ENCODE data around the gene GPR149.

GPR149 gene

GRCh38 chr3:154345422-154346122 is 84.4 kb downstream of the GPR149 start:
- no peak for DNase-seq (ENCODE audit: low read depth)

- no peak for DNase-seq (ENCODE audit: low read depth)
These were observed 91.4 kb downstream of the GPR149 start for GRCh38 chr3:154338570-154338969.

GRCh38 chr3:154338008-154338407 is 92.0 kb downstream of the GPR149 start:
- no peak for DNase-seq (ENCODE audit: low read depth)

- DNase-seq (ENCODE audit: low read depth) = no peak
These were observed 95.0 kb downstream of the GPR149 start for GRCh38 chr3:154334973-154335420.

GRCh38 chr3:154327871-154328270 is 102.1 kb downstream of the GPR149 start:
- no peak for DNase-seq (ENCODE audit: low read depth)

GRCh38 chr3:154324919-154325318 is 105.1 kb downstream of the GPR149 start:
- DNase-seq (ENCODE audit: low read depth) = no peak

- peak; percentile 85 for DNase-seq (ENCODE audit: low read depth)
These were observed 105.9 kb downstream of the GPR149 start, which contains the start of gene DHX36 for GRCh38 chr3:154323891-154324738. Gene DHX36, minus strand, starts transcription at chr3:154324487. Its CDS starts 71 bp downstream, at chr3:154324416.

- DNase-seq (ENCODE audit: low read depth) = no peak
These were observed 112.8 kb downstream of the GPR149 start for GRCh38 chr3:154316974-154317767.

GRCh38 chr3:154314152-154314551 is 115.8 kb downstream of the GPR149 start:
- no peak for DNase-seq (ENCODE audit: low read depth)

GRCh38 chr3:154310840-154311239 is 119.2 kb downstream of the GPR149 start:
- DNase-seq (ENCODE audit: low read depth) = no peak

GRCh38 chr3:154307363-154307762 is 122.6 kb downstream of the GPR149 start:
- DNase-seq (ENCODE audit: low read depth) = no peak

GRCh38 chr3:154304936-154305335 is 125.1 kb downstream of the GPR149 start:
- no peak for DNase-seq (ENCODE audit: low read depth)

GRCh38 chr3:154304116-154304786 is 125.7 kb downstream of the GPR149 start:
- no peak for DNase-seq (ENCODE audit: low read depth)

- no peak for DNase-seq (ENCODE audit: low read depth)
These were observed 128.4 kb downstream of the GPR149 start for GRCh38 chr3:154301561-154301960.

- DNase-seq (ENCODE audit: low read depth) = no peak
These were observed 136.0 kb downstream of the GPR149 start for GRCh38 chr3:154294016-154294415.

GRCh38 chr3:154290187-154290586 is 139.8 kb downstream of the GPR149 start:
- no peak for DNase-seq (ENCODE audit: low read depth)

Measured in stimulated activated CD4-positive, alpha-beta T cell treated with anti-CD3 and anti-CD28 coated beads, Interleukin-2, amount 100 ng/mL, for 4 hours (primary cell).